Peyer's patch (tissue), 4 donors: ENCODE data around the gene USP17L30. TPM values are rescaled to one million over a fixed set of nuclear protein-coding genes. Genes with fewer than 3 reads are reported as not detected.
"Not testable (repeated sequence)": the region's sequence is repeated elsewhere in the genome, so short reads cannot be mapped to it uniquely, and the experiment has no call there.

Source experiments
- DNase-seq, 3 donors: peaks; one replicate each; pipeline ENCODE4 v3.0.0-alpha.2; 2017 to 2019
- H3K27ac ChIP-seq, 4 donors: fragments of 200-600 bp; sonication (generic); one replicate each; pipeline ENCODE4 v1.5.1; 2016 to 2019
- H3K27me3 ChIP-seq, 2 donors: fragments of 200-600 bp; sonication (generic); one replicate each; pipeline ENCODE4 v1.5.1; 2019
- H3K36me3 ChIP-seq, 3 donors: fragments of 200-600 bp; sonication (generic); one replicate each; pipeline ENCODE4 v1.5.1; 2016 to 2019
- H3K4me1 ChIP-seq, 4 donors: fragments of 200-600 bp; sonication (generic); one replicate each; pipeline ENCODE4 v1.5.1; 2016 to 2019
- H3K4me3 ChIP-seq, 4 donors: fragments of 200-600 bp; sonication (generic); 1 replicate in 3 of 4; 2 replicates in 1 of 4; pipeline ENCODE4 v1.5.1; 2016 to 2019; ENCODE audit warnings: mild to moderate bottlenecking in 1 of 4
- H3K9me3 ChIP-seq, 4 donors: fragments of 200-600 bp; sonication (generic); one replicate each; pipeline ENCODE4 v1.5.1; 2016 to 2019; ENCODE audit warnings: mild to moderate bottlenecking in 1 of 4
- total RNA-seq, 4 donors: library from RNA; depleted of rRNA; stranded (reverse); fragments of >200 nt; gene quantifications; one replicate each; pipeline ENCODE4 v1.1.0, GENCODE V29; 2016

The USP17L30 gene, protein sequence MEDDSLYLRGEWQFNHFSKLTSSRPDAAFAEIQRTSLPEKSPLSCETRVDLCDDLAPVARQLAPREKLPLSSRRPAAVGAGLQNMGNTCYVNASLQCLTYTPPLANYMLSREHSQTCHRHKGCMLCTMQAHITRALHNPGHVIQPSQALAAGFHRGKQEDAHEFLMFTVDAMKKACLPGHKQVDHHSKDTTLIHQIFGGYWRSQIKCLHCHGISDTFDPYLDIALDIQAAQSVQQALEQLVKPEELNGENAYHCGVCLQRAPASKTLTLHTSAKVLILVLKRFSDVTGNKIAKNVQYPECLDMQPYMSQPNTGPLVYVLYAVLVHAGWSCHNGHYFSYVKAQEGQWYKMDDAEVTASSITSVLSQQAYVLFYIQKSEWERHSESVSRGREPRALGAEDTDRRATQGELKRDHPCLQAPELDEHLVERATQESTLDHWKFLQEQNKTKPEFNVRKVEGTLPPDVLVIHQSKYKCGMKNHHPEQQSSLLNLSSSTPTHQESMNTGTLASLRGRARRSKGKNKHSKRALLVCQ
- total RNA-seq = not detected

DNA sequence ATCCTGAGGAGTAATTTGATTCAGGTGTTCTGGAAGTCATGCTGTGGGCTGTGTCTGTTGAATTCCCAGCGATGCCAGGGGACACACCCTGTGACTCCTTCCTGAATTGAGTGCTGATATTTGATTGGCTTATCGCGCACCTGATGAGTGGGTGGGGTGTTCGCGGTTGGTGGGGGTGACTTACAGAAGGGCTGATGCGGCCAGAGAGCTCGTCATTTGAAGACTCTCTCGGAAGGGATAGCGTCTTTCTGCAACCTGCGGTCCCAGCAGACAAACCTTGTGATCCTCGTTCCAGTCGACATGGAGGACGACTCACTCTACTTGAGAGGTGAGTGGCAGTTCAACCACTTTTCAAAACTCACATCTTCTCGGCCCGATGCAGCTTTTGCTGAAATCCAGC is at the start of gene USP17L30:
TSS of gene USP17L30 (plus strand) at position 301 of the 400 bp plus-strand sequence. CDS start at position 301, 0 bp downstream.
- not testable (repeated sequence) for H3K36me3 ChIP-seq, DNase-seq, H3K4me3 ChIP-seq, H3K27ac ChIP-seq, H3K9me3 ChIP-seq, H3K27me3 ChIP-seq, H3K4me1 ChIP-seq

DNA sequence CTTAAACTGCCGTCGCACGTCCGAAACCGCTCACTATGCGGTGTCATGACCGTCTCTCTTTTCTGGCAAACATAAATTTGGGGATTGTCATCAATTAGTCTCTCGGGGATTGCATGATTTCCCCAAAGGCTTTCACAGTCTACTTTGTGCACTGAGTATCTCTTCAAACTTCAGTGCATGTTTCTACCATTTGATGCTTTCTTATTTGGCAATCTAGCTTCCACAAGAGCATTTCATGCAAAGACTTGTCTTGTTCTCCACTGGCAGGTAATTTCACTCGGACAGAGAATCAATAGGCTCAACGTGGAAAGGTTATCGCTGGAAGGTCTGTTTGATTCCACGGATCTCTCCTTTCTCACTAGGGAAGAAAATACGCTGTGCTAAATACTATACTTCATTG is 38.7 kb upstream of the USP17L30 start:
- H3K4me3 ChIP-seq, H3K27me3 ChIP-seq, H3K27ac ChIP-seq, DNase-seq, H3K9me3 ChIP-seq, H3K4me1 ChIP-seq, H3K36me3 ChIP-seq: not testable (repeated sequence)

DNA sequence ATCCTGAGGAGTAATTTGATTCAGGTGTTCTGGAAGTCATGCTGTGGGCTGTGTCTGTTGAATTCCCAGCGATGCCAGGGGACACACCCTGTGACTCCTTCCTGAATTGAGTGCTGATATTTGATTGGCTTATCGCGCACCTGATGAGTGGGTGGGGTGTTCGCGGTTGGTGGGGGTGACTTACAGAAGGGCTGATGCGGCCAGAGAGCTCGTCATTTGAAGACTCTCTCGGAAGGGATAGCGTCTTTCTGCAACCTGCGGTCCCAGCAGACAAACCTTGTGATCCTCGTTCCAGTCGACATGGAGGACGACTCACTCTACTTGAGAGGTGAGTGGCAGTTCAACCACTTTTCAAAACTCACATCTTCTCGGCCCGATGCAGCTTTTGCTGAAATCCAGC is 38.1 kb upstream of the USP17L30 start, which contains the start of gene USP17L24:
TSS of gene USP17L24 (plus strand) at position 301 of the 400 bp plus-strand sequence. CDS start at position 301, 0 bp downstream.
- not testable (repeated sequence) for DNase-seq, H3K4me3 ChIP-seq, H3K27ac ChIP-seq, H3K27me3 ChIP-seq, H3K36me3 ChIP-seq, H3K9me3 ChIP-seq, H3K4me1 ChIP-seq

DNA sequence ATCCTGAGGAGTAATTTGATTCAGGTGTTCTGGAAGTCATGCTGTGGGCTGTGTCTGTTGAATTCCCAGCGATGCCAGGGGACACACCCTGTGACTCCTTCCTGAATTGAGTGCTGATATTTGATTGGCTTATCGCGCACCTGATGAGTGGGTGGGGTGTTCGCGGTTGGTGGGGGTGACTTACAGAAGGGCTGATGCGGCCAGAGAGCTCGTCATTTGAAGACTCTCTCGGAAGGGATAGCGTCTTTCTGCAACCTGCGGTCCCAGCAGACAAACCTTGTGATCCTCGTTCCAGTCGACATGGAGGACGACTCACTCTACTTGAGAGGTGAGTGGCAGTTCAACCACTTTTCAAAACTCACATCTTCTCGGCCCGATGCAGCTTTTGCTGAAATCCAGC is 33.3 kb upstream of the USP17L30 start, which contains the start of gene USP17L25:
TSS of gene USP17L25 (plus strand) at position 301 of the 400 bp plus-strand sequence. CDS start at position 301, 0 bp downstream.
- H3K36me3 ChIP-seq, H3K4me1 ChIP-seq, H3K9me3 ChIP-seq, H3K27ac ChIP-seq, H3K27me3 ChIP-seq, DNase-seq, H3K4me3 ChIP-seq: not testable (repeated sequence)

DNA sequence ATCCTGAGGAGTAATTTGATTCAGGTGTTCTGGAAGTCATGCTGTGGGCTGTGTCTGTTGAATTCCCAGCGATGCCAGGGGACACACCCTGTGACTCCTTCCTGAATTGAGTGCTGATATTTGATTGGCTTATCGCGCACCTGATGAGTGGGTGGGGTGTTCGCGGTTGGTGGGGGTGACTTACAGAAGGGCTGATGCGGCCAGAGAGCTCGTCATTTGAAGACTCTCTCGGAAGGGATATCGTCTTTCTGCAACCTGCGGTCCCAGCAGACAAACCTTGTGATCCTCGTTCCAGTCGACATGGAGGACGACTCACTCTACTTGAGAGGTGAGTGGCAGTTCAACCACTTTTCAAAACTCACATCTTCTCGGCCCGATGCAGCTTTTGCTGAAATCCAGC is 28.6 kb upstream of the USP17L30 start, which contains the start of gene USP17L26:
TSS of gene USP17L26 (plus strand) at position 301 of the 400 bp plus-strand sequence. CDS start at position 301, 0 bp downstream.
- not testable (repeated sequence) for H3K27ac ChIP-seq, H3K9me3 ChIP-seq, H3K27me3 ChIP-seq, H3K4me3 ChIP-seq, DNase-seq, H3K36me3 ChIP-seq, H3K4me1 ChIP-seq

DNA sequence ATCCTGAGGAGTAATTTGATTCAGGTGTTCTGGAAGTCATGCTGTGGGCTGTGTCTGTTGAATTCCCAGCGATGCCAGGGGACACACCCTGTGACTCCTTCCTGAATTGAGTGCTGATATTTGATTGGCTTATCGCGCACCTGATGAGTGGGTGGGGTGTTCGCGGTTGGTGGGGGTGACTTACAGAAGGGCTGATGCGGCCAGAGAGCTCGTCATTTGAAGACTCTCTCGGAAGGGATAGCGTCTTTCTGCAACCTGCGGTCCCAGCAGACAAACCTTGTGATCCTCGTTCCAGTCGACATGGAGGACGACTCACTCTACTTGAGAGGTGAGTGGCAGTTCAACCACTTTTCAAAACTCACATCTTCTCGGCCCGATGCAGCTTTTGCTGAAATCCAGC is 23.8 kb upstream of the USP17L30 start, which contains the start of gene USP17L5:
TSS of gene USP17L5 (plus strand) at position 301 of the 400 bp plus-strand sequence. CDS start at position 301, 0 bp downstream.
- not testable (repeated sequence) for H3K27me3 ChIP-seq, H3K27ac ChIP-seq, H3K4me1 ChIP-seq, DNase-seq, H3K36me3 ChIP-seq, H3K4me3 ChIP-seq, H3K9me3 ChIP-seq

DNA sequence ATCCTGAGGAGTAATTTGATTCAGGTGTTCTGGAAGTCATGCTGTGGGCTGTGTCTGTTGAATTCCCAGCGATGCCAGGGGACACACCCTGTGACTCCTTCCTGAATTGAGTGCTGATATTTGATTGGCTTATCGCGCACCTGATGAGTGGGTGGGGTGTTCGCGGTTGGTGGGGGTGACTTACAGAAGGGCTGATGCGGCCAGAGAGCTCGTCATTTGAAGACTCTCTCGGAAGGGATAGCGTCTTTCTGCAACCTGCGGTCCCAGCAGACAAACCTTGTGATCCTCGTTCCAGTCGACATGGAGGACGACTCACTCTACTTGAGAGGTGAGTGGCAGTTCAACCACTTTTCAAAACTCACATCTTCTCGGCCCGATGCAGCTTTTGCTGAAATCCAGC is 19.1 kb upstream of the USP17L30 start, which contains the start of gene USP17L27:
TSS of gene USP17L27 (plus strand) at position 301 of the 400 bp plus-strand sequence. CDS start at position 301, 0 bp downstream.
- H3K9me3 ChIP-seq, H3K4me1 ChIP-seq, H3K27ac ChIP-seq, H3K36me3 ChIP-seq, DNase-seq, H3K4me3 ChIP-seq, H3K27me3 ChIP-seq: not testable (repeated sequence)

DNA sequence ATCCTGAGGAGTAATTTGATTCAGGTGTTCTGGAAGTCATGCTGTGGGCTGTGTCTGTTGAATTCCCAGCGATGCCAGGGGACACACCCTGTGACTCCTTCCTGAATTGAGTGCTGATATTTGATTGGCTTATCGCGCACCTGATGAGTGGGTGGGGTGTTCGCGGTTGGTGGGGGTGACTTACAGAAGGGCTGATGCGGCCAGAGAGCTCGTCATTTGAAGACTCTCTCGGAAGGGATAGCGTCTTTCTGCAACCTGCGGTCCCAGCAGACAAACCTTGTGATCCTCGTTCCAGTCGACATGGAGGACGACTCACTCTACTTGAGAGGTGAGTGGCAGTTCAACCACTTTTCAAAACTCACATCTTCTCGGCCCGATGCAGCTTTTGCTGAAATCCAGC is 14.3 kb upstream of the USP17L30 start, which contains the start of gene USP17L28:
TSS of gene USP17L28 (plus strand) at position 301 of the 400 bp plus-strand sequence. CDS start at position 301, 0 bp downstream.
- not testable (repeated sequence) for H3K36me3 ChIP-seq, H3K27ac ChIP-seq, H3K27me3 ChIP-seq, H3K9me3 ChIP-seq, H3K4me1 ChIP-seq, DNase-seq, H3K4me3 ChIP-seq

DNA sequence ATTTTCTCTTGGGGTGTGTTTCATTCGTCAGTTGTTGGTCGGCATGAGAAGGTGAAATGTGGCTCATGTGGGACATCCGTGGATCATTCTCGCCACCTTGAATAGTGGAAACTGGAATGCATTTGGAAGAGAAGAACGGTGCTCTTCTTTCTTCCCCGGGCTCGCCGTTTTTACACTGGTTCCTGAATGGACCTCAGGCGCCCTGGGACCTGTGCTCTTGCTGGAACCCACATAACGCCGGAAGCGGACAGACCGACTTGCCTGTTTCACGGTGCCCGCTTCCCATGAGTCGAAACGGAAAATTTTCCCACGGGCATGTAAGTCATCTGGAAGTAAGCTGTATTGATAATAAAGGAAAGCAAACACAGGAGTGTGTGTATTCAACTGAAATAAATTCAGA is 12.1 kb upstream of the USP17L30 start:
- H3K4me1 ChIP-seq, H3K27me3 ChIP-seq, DNase-seq, H3K27ac ChIP-seq, H3K36me3 ChIP-seq, H3K9me3 ChIP-seq, H3K4me3 ChIP-seq: not testable (repeated sequence)

DNA sequence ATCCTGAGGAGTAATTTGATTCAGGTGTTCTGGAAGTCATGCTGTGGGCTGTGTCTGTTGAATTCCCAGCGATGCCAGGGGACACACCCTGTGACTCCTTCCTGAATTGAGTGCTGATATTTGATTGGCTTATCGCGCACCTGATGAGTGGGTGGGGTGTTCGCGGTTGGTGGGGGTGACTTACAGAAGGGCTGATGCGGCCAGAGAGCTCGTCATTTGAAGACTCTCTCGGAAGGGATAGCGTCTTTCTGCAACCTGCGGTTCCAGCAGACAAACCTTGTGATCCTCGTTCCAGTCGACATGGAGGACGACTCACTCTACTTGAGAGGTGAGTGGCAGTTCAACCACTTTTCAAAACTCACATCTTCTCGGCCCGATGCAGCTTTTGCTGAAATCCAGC is 9.6 kb upstream of the USP17L30 start, which contains the start of gene USP17L29:
TSS of gene USP17L29 (plus strand) at position 301 of the 400 bp plus-strand sequence. CDS start at position 301, 0 bp downstream.
- DNase-seq, H3K4me1 ChIP-seq, H3K27me3 ChIP-seq, H3K27ac ChIP-seq, H3K4me3 ChIP-seq, H3K36me3 ChIP-seq, H3K9me3 ChIP-seq: not testable (repeated sequence)

DNA sequence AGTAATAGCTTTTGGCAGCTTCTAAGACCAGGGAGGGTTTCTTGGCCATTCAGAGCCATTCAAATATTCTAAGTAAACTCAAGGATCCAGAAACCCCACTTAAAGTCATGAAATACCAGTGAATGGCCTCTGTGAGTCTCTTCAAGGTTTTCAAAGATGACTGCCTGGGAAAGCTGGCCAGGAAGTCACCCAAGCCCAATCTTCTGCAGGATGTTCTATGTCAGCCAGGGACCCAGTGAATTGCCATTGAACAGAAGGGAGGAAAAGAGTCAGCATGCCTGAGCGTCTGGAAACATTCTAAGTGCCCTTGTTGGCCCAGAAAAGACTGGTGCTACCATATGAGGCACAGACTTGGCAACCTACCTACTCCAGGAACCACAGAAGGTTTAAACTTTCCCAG is 17.0 kb downstream of the USP17L30 start:
- not testable (repeated sequence) for H3K4me3 ChIP-seq, H3K27ac ChIP-seq, H3K9me3 ChIP-seq, H3K27me3 ChIP-seq, H3K4me1 ChIP-seq, DNase-seq, H3K36me3 ChIP-seq
